ENCODE measurements around the gene TENM3. TPM values are rescaled to one million over a fixed set of nuclear protein-coding genes. Genes with fewer than 3 reads are reported as not detected.

TENM3 gene
- total and polyA plus RNA-seq, 2 of the 8 experiments (the other 6 are each of a cell fraction or from before 2014, with no cell fraction given), result 36.9 to 69.3 TPM

DNA sequence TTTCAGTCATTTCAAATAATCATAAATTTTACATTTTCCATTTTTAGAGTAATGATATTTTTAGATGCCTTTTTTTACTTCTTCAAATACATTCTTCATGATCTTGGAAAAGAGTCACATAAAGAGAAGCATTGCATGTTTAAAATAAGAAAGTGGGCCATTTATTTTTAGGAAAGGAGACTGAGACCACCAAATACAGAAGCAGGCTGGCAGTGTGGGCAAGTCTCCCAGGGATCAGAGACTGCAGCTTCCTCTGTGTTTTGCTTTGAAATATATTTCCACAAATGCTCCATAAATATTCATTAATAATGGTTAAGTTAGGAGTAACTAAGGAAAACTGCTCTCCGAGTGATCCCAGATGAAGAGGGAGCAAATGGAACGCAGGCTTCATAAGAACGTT, 397.3 kb downstream of the TENM3 start (continued):
- TF ChIP-seq SIN3A (conservative IDR thresholded peaks at IDR 0.05 in 1 of 2, IDR thresholded peaks at IDR 0.05 in 1 of 2; ENCODE audit: low read depth in 1 of 2, low read length in 2 of 2) (no peak), SP1 (IDR thresholded peaks at IDR 0.05; ENCODE audit: low read depth, low read length) (no peak), BACH1 (IDR thresholded peaks at IDR 0.05; ENCODE audit: low read length) (no peak)
